Panc1 (cell line): ENCODE results near the gene ABCA1. TPM values are rescaled to one million over a fixed set of nuclear protein-coding genes. Genes with fewer than 3 reads are reported as not detected.
"Not testable (repeated sequence)": the region's sequence is repeated elsewhere in the genome, so short reads cannot be mapped to it uniquely, and the experiment has no call there.

Experiments
- ATAC-seq: fragments of 200-7000 bp; cut with Tn5 transposase; 2 replicates; pipeline ENCODE4 v1.9.1; 2020; ENCODE audit warnings: mild to moderate bottlenecking, moderate library complexity
- BruUV-seq: library from RNA; stranded (reverse); fragments of 400-500 nt; replicated peaks from 2 replicates; lab custom pipeline; 2021; lab: Mats Ljungman, UMichigan
- CTCF ChIA-PET: fragments of 300-600 bp; sonication (Branson Sonifier 250); formaldehyde crosslinking; loops from one replicate; lab custom pipeline; 2022; ENCODE audit warnings: antibody characterized with exemption; lab: Charles Lee
- POLR2A ChIA-PET: fragments of 300-600 bp; sonication (Branson Sonifier 250); formaldehyde crosslinking; loops from one replicate; lab custom pipeline; 2022; ENCODE audit warnings: antibody characterized with exemption; lab: Charles Lee
- DNase-seq: peaks from one replicate; pipeline ENCODE4 v3.0.0-alpha.2; 2010; ENCODE audit warnings: low read depth, low spot score
- H3K27ac ChIP-seq: 2 replicates; pipeline ENCODE4 v1.5.1; 2011; ENCODE audit warnings: mild to moderate bottlenecking, low read length, inconsistent platforms
- H3K27me3 ChIP-seq: fragments of 200-500 bp; sonication (Bioruptor generic); 2 replicates; pipeline ENCODE4 v1.6.0; 2014; ENCODE audit warnings: low read length, inconsistent platforms; ENCODE audit not compliant: control insufficient read depth, insufficient read depth
- H3K36me3 ChIP-seq: fragments of 200-500 bp; sonication (Bioruptor generic); 2 replicates; pipeline ENCODE4 v1.5.1; 2014; ENCODE audit warnings: inconsistent platforms, mild to moderate bottlenecking, low read length, moderate library complexity; ENCODE audit not compliant: control insufficient read depth, insufficient read depth
- H3K4me1 ChIP-seq: 2 replicates; pipeline ENCODE4 v1.5.1; 2011; ENCODE audit warnings: inconsistent platforms, mild to moderate bottlenecking, low read length, moderate library complexity; ENCODE audit not compliant: control insufficient read depth, insufficient read depth
- H3K4me3 ChIP-seq, 2 experiments: 2 replicates each; pipeline ENCODE4 v1.5.1; 2011 to 2012; ENCODE audit warnings: low read depth in 2 of 2, low read length in 2 of 2, mild to moderate bottlenecking in 2 of 2, inconsistent platforms in 1 of 2, moderate library complexity in 1 of 2
- H3K9me3 ChIP-seq: fragments of 200-500 bp; sonication (Bioruptor generic); 2 replicates; pipeline ENCODE4 v1.5.1; 2014; ENCODE audit warnings: low read depth, mild to moderate bottlenecking, inconsistent platforms, low read length, moderate library complexity; ENCODE audit not compliant: control insufficient read depth, insufficient read depth
- CTCF ChIP-seq: fragments of 450-650 bp; IDR thresholded peaks from 2 replicates; pipeline ENCODE4 v1.5.1; 2017; ENCODE audit warnings: mild to moderate bottlenecking
- POLR2AphosphoS5 ChIP-seq: IDR thresholded peaks from 2 replicates; pipeline ENCODE4 v1.6.1; 2012; ENCODE audit warnings: mild to moderate bottlenecking, low read depth, low read length, moderate library complexity
- SIN3A ChIP-seq: IDR thresholded peaks from 2 replicates; pipeline ENCODE4 v1.6.1; 2012; ENCODE audit warnings: low read depth, mild to moderate bottlenecking, low read length, moderate library complexity, borderline replicate concordance; ENCODE audit not compliant: insufficient read depth
- TCF7L2 ChIP-seq: IDR thresholded peaks from 2 replicates; pipeline ENCODE4 v1.6.1; 2011; ENCODE audit warnings: mild to moderate bottlenecking, low read depth, low read length, inconsistent platforms
- in situ Hi-C: cut with HindIII; loops from 2 replicates; pipeline ENCODE4 v1.10.0; 2016; ENCODE audit warnings: low sequenced_read_pairs, low pct_unique_long_range_greater_than_20kb
- intact Hi-C: fragments of 100-400 bp; cut with micrococcal nuclease; formaldehyde crosslinking; loops from one replicate; pipeline ENCODE4 v1.10.0; 2022; ENCODE audit not compliant: unreplicated experiment
- total RNA-seq: library from RNA; stranded (reverse); gene quantifications from one replicate; pipeline ENCODE4 v1.2.1, GENCODE V29; 2021; ENCODE audit not compliant: unreplicated experiment
- TF ChIP-seq, protein P1 (sequence below), 2 experiments: IDR thresholded peaks; 2 replicates each; pipeline ENCODE4 v1.6.1; 2011 to 2012; ENCODE audit warnings: low read depth in 2 of 2, control low read depth in 1 of 2, low read length in 1 of 2, mild to moderate bottlenecking in 1 of 2, moderate library complexity in 1 of 2; ENCODE audit not compliant: insufficient read depth in 1 of 2

The ABCA1 gene
- total RNA-seq, 1 experiment from 2014 or later, result 2.6 TPM

DNA sequence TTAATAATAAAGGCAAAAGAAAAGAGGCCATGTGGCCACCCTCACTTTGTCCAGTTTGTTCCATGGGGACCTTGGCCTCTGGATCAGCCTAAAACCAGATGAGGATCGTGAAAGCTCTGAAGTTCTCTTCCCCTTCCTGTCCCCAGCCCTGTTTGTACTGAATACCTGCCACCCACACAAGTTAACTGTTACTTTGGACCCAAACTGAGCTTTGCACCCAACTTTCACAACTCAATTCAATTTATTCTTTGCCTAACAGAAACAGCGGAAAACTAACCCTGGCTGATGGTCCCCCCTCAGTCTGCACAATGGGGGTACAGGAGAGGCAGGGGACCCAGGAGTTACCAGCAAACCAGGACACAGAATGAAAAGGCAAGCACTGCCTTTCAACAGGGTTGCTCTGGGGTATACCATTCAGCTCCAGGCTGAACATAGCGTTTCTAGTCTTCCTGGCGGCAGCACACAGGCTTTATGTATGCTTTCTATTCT lies 28.2 kb downstream of the ABCA1 start:
- Histone ChIP-seq H3K27ac (no peak overlapping the region), H3K27me3 (no peaks in the 10 kb centered on the region), H3K36me3 (no peaks in the 10 kb centered on the region), H3K4me3 (no peak overlapping the region), H3K9me3 (no peaks in the 10 kb centered on the region), H3K4me1 (no peaks in the 10 kb centered on the region)
- intact Hi-C loops (no loop called here), in situ Hi-C loops (no loop called here)
- ChIA-PET CTCF (no interaction called here), POLR2A (no interaction called here)
- no TSS peak for BruUV-seq
- TF ChIP-seq CTCF (no peak), POLR2AphosphoS5 (no peak), SIN3A (no peak), TCF7L2 (no peak)
- TF ChIP-seq, protein P1, sequence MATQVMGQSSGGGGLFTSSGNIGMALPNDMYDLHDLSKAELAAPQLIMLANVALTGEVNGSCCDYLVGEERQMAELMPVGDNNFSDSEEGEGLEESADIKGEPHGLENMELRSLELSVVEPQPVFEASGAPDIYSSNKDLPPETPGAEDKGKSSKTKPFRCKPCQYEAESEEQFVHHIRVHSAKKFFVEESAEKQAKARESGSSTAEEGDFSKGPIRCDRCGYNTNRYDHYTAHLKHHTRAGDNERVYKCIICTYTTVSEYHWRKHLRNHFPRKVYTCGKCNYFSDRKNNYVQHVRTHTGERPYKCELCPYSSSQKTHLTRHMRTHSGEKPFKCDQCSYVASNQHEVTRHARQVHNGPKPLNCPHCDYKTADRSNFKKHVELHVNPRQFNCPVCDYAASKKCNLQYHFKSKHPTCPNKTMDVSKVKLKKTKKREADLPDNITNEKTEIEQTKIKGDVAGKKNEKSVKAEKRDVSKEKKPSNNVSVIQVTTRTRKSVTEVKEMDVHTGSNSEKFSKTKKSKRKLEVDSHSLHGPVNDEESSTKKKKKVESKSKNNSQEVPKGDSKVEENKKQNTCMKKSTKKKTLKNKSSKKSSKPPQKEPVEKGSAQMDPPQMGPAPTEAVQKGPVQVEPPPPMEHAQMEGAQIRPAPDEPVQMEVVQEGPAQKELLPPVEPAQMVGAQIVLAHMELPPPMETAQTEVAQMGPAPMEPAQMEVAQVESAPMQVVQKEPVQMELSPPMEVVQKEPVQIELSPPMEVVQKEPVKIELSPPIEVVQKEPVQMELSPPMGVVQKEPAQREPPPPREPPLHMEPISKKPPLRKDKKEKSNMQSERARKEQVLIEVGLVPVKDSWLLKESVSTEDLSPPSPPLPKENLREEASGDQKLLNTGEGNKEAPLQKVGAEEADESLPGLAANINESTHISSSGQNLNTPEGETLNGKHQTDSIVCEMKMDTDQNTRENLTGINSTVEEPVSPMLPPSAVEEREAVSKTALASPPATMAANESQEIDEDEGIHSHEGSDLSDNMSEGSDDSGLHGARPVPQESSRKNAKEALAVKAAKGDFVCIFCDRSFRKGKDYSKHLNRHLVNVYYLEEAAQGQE (IDR thresholded peaks at IDR 0.05; ENCODE audit: insufficient read depth in 1 of 2, low read depth in 2 of 2, low read length in 1 of 2), result no peak
- DNase-seq (no peak), ATAC-seq (no peak)

DNA sequence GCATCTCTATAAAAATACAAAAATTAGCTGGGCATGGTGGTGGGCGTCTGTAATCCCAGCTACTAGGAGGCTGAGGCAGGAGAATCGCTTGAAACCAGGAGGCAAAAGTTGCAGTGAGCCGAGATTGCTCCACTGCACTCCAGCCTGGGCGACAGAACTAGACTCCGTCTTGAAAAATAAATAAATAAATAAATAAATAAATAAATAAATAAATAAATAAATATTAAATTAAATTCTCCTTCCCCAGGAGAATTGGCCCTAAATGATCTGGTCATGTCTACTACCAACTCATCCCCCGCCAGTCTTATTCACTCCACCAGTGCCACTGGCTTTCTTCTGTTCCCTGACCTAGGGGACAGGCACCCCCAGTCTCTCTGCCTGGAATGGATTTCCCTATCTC lies 29.6 kb downstream of the ABCA1 start:
- H3K27me3 ChIP-seq, BruUV-seq, intact Hi-C loops, H3K27ac ChIP-seq, in situ Hi-C loops, DNase-seq, CTCF ChIA-PET, H3K4me1 ChIP-seq, H3K9me3 ChIP-seq, H3K4me3 ChIP-seq, POLR2A ChIA-PET, H3K36me3 ChIP-seq, ATAC-seq: not testable (repeated sequence)

DNA sequence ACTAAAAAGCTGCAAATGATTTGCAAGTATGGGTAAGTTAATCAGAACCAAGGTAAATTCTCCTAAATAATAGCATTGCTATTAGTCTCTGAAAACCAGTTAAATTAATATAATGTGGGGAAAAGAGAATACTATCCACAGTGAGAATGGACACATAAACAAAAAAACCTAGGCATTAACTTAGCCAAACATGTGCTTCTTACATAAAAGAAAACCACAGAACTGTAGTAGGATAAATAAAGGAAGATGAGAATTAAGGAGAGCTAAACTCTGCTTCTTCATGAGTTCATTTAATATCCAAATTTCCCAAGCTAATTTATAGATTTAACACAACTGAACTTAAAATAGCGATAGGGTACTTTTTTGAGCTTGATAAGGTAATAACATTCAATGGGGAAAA lies 31.8 kb downstream of the ABCA1 start:
- no peak for DNase-seq
- no peaks in the 10 kb centered on the region for H3K9me3 ChIP-seq
- BruUV-seq, result no TSS peak
- H3K4me1 ChIP-seq, result no peaks in the 10 kb centered on the region
- ChIA-PET CTCF (no interaction called here), POLR2A (no interaction called here)
- no peak overlapping the region for H3K4me3 ChIP-seq
- in situ Hi-C loops (no loop called here), intact Hi-C loops (no loop called here)
- no peaks in the 10 kb centered on the region for H3K36me3 ChIP-seq
- H3K27me3 ChIP-seq, result no peaks in the 10 kb centered on the region
- no peak overlapping the region for H3K27ac ChIP-seq
- no peak for ATAC-seq
- TF ChIP-seq SIN3A (no peak), CTCF (no peak), POLR2AphosphoS5 (no peak), TCF7L2 (no peak)
- TF ChIP-seq, protein P1 (IDR thresholded peaks at IDR 0.05; ENCODE audit: insufficient read depth in 1 of 2, low read depth in 2 of 2, low read length in 1 of 2), result no peak
